Stimulated activated CD4-positive, alpha-beta T cell treated with anti-CD3 and anti-CD28 coated beads, Interleukin-1b, Interleukin-23, amount 100 ng/mL, for 48 hours (primary cell): ENCODE measurements around the gene CELSR1.
"Not testable (repeated sequence)": the region's sequence is repeated elsewhere in the genome, so short reads cannot be mapped to it uniquely, and the experiment has no call there.

Experiments
- DNase-seq: peaks from one replicate; pipeline ENCODE4 v3.0.0-alpha.2; 2020

CELSR1 gene

GRCh38 chr22:46338636-46339035, 198.8 kb downstream of the CELSR1 start:
- no peak for DNase-seq

- no peak for DNase-seq
Measured at GRCh38 chr22:46337870-46338269, 199.6 kb downstream of the CELSR1 start.

- peak; percentile 27 for DNase-seq
Measured at GRCh38 chr22:46336119-46337078, 201.0 kb downstream of the CELSR1 start.

GRCh38 chr22:46335201-46336118, 202.0 kb downstream of the CELSR1 start, which contains the start of gene TRMU:
TRMU (plus strand) TSS chr22:46335714; CDS start chr22:46335765, 51 bp downstream.
- DNase-seq: peak; percentile 74

GRCh38 chr22:46331496-46331895, 205.9 kb downstream of the CELSR1 start:
- DNase-seq: no peak

GRCh38 chr22:46330426-46330825, 207.0 kb downstream of the CELSR1 start:
- no peak for DNase-seq

- no peak for DNase-seq
Measured at GRCh38 chr22:46329616-46330015, 207.8 kb downstream of the CELSR1 start.

- no peak for DNase-seq
Measured at GRCh38 chr22:46328797-46329196, 208.6 kb downstream of the CELSR1 start.

GRCh38 chr22:46327691-46328465, 209.5 kb downstream of the CELSR1 start:
- no peak for DNase-seq

- no peak for DNase-seq
Measured at GRCh38 chr22:46326066-46326680, 211.2 kb downstream of the CELSR1 start.

GRCh38 chr22:46323162-46323561, 214.3 kb downstream of the CELSR1 start:
- no peak for DNase-seq

GRCh38 chr22:46322711-46323110, 214.7 kb downstream of the CELSR1 start:
- DNase-seq: no peak

- no peak for DNase-seq
Measured at GRCh38 chr22:46320716-46321386, 216.6 kb downstream of the CELSR1 start.

- no peak for DNase-seq
Measured at GRCh38 chr22:46320166-46320710, 217.2 kb downstream of the CELSR1 start.

GRCh38 chr22:46319319-46319718, 218.1 kb downstream of the CELSR1 start:
- DNase-seq: no peak

GRCh38 chr22:46318576-46318975, 218.8 kb downstream of the CELSR1 start:
- DNase-seq: no peak

GRCh38 chr22:46317646-46318045, 219.8 kb downstream of the CELSR1 start:
- no peak for DNase-seq

- no peak for DNase-seq
Measured at GRCh38 chr22:46315976-46316375, 221.4 kb downstream of the CELSR1 start.

GRCh38 chr22:46312848-46313247, 224.6 kb downstream of the CELSR1 start:
- not testable (repeated sequence) for DNase-seq

- DNase-seq: no peak
Measured at GRCh38 chr22:46312056-46312455, 225.4 kb downstream of the CELSR1 start.
